Stimulated activated CD4-positive, alpha-beta T cell treated with anti-CD3 and anti-CD28 coated beads, Interleukin-2, amount 100 ng/mL, for 4 hours (primary cell): ENCODE data around the gene RAET1L.
A peak's percentile ranks its signal among the peaks of the same experiment; 100 is the strongest.
"Not testable (repeated sequence)": the region's sequence is repeated elsewhere in the genome, so short reads cannot be mapped to it uniquely, and the experiment has no call there.

Experiments
- DNase-seq: peaks from one replicate; pipeline ENCODE4 v3.0.0-alpha.2; 2020; ENCODE audit warnings: low read depth

RAET1L gene

DNA sequence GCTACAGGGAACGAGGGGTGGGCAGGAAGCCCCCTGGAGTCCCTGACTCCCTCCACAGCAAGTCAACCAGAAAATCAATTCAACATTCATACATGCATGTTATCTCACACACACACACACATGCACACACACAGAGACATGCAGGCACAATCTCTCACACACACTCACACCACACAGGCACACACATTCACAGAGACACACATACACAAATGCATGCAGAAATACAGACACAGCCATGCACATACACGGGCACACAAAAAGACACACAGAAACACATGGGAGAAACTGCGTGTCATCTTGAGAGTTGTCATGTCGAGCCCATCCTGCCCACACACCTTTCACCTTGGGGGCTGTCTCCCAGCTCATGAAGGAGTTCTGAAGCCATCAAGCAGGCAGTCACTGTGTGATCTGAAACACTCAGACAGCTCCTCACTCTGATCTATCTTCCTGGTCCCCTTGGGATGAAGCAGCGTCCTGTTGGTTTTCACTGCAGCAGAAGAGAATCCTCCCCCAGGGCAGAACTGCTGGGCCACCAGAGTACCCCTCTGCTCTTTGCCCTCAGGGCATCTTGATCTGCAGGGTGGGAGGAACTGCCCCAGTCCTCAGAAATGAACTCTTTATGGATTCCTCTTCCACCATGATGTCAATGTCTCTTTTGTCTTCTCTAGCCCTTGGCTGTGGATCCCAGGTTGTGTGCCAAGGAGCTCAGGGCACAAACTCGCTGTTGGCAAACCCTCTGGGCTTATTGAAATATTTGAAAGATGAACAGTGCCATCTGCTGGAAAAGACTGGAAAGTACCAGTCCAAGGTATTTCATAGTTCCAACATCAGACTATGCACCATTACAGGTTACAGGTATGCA is 8.8 kb downstream of the RAET1L start:
- DNase-seq = peak; percentile 36

GRCh38 chr6:150015281-150016001 is 9.9 kb downstream of the RAET1L start:
- not testable (repeated sequence) for DNase-seq

- not testable (repeated sequence) for DNase-seq
These were observed 10.6 kb downstream of the RAET1L start for GRCh38 chr6:150014623-150015280.

GRCh38 chr6:150013785-150014622 is 11.3 kb downstream of the RAET1L start:
- DNase-seq = not testable (repeated sequence)

- DNase-seq = not testable (repeated sequence)
These were observed 12.2 kb downstream of the RAET1L start for GRCh38 chr6:150012846-150013784.

GRCh38 chr6:150008588-150008987 is 16.7 kb downstream of the RAET1L start:
- DNase-seq = peak; percentile 16

GRCh38 chr6:150006961-150007464 is 18.3 kb downstream of the RAET1L start:
- DNase-seq = peak; percentile 32

- DNase-seq = no peak
These were observed 19.3 kb downstream of the RAET1L start for GRCh38 chr6:150005761-150006651.

DNA sequence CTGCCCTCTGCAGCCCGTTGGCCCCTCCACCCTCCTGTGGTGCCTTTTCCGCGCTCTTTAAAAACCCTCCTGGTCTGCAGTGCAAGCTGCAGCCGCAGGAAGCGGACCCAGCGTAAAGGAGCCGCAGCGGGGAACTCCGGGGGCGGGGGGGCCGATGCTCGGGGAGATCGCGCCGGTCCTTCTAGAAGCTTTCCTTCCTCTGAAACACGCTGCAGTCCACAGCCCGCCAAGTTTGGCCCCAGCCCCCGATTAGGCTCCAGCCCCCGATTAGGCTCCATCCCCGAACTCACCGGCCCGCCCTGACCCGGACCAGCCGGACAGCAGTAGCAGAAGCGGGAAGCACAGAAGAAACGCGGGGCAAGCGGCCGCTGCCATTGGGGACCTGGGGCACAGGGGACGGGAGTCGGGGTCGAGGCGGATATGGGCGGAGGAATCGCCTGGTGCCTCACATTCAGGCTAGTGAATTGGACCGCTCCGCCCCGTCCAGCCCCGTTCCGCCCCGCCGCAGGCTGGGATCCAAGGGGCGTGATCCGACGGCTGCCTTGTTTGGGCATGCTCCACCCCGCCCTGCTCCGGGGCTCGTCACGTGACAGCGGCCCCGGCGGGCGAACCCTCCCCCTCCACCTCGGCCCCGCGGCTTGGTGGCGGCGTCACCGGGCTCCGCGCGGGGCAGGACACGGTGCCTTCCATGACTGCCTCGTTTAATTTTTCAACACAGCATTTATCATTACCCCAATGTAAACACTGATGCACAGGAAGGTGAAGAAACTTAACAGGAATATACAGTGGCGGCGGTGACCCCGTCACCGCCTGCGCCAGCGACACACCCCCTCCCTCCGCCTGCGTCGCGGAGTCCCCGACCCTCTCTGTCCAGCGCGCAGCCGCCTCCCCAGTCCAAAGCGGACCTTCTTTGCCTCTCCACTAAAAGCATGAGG is 20.3 kb downstream of the RAET1L start:
- peak; percentile 83 for DNase-seq

GRCh38 chr6:150004101-150004782 is 21.1 kb downstream of the RAET1L start:
- DNase-seq = no peak

GRCh38 chr6:150003599-150003998 is 21.7 kb downstream of the RAET1L start:
- not testable (repeated sequence) for DNase-seq

DNA sequence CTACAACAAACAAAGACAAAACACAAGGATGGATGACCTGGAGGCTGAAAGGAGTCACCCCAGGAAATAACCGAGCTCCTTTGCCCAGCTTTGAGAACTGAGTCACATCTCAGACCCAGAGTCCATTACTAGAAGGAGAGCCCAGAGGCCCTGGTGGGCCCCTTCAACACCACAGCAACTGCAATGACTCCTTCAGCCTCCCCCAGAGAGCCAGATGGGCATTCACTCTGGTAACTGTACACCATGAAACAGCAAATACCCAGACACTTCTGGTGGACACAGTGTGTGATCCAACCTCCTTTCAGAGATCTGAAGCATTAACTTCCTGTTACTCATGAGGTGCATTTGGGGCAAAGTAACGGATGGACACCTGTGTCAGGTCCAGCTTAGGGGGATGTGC is 22.6 kb downstream of the RAET1L start:
- no peak for DNase-seq

DNA sequence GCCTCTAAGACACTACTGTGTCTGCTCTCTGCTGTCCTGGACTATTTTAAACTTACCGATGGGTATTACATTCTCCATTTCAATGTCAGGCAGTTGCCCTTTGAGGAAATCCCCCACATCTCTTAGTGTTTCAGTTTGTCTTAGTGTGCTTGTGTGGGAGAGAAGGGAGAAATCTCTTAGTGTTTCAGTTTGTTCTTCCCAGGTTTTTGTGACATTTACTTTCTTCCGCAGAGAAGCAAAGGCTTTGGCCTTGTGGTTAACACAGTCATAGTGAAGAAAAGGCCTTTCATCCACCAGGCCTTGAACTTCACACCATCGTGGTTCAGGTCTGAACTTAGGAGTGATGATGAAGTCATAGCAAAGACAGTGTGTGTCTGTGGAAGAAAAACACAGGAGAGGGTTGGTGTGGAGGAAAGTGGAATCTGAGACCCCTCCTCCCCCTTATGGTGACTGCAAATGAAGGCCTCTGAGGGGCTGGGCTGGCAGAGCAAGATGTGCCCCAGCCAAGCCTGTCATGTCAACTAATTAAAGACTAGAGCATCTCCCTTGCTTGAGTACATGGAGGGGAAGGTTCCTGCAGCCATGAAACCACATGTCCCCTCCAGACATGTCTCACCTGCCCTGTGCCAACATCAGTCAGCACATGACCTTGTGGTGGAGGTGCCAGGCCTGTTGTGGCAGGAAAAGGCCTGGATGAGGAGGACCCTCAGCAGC is 23.9 kb downstream of the RAET1L start:
- DNase-seq = no peak

- no peak for DNase-seq
These were observed 25.7 kb downstream of the RAET1L start for GRCh38 chr6:149999636-150000035.

DNA sequence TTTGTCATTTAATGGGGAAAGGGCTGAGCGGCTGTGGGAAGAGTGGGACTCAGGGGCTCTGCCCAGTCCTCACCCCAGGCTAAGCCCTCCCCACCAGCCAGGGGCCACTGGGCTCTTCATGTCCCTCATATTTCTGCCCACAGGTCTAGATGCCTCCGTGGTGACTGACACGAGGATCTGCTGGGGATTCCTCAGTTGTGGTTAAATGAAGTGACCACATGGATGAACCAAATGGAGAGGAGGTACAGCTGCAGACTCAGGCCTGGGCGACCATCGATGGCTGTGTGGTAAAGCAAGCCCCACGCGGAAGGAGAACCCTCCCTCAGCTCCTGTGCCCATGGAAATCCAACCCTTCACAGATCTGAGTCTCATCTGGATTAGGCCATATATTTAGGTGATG is 29.4 kb downstream of the RAET1L start:
- DNase-seq = no peak

- DNase-seq = no peak
These were observed 30.0 kb downstream of the RAET1L start for GRCh38 chr6:149995235-149995750.

DNA sequence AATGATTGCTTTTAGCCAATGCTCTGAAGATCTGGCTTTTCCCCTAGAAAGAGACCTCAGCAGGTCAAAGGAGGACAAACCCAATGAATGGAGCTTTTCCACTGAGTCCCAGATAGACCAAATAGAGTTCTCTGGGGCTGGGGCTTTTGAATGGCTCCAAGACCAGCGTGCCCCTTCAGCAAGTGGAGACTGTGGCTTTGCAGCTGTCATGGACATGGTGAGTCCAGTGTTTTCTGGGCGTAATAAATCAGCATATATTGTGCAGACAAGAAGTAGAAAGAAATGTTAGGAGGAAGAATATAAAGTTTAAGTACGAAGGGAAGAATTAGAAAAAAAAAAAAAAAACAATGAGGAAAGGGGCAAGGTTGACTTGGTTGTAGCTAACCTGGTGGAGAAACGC is 33.5 kb downstream of the RAET1L start:
- no peak for DNase-seq
